Adrenal gland (tissue), 12 donors: Measurements from ENCODE around the gene RMDN3. TPM values are rescaled to one million over a fixed set of nuclear protein-coding genes. Genes with fewer than 3 reads are reported as not detected.

Experiments
- DNase-seq, 7 donors: peaks; one replicate each; pipeline ENCODE4 v3.0.0-alpha.2; 2019 to 2020
- H3K27ac ChIP-seq, 5 donors: fragments of 200-600 bp; sonication (generic) in 4 of 5; 1 replicate in 3 of 5; 2 replicates in 2 of 5; pipeline versions ENCODE4 v1.5.1 to v1.8.0; 2016 to 2020; ENCODE audit warnings: mild to moderate bottlenecking in 1 of 5
- H3K27me3 ChIP-seq: fragments of 200-600 bp; 2 replicates; pipeline ENCODE4 v1.8.0; 2021
- H3K36me3 ChIP-seq, 2 donors: fragments of 200-600 bp; replicated peaks in 1 of 2; 1 replicate in 1 of 2; 2 replicates in 1 of 2; pipeline versions ENCODE4 v1.5.1 to v1.8.0; 2018 to 2022
- H3K4me1 ChIP-seq, 2 donors: fragments of 200-600 bp; replicated peaks in 1 of 2; 1 replicate in 1 of 2; 2 replicates in 1 of 2; pipeline versions ENCODE4 v1.5.1 to v1.8.0; 2018 to 2021
- H3K4me3 ChIP-seq, 4 donors: fragments of 200-600 bp; sonication (generic) in 3 of 4; one replicate each; pipeline ENCODE4 v1.5.1; 2016 to 2018
- H3K9me3 ChIP-seq, 3 donors: fragments of 200-600 bp; sonication (generic) in 1 of 3; replicated peaks in 1 of 3; 1 replicate in 2 of 3; 2 replicates in 1 of 3; pipeline versions ENCODE4 v1.5.1 to v1.8.0; 2016 to 2021
- CTCF ChIP-seq, 6 experiments: fragments of 450-650 bp in 4 of 6; fragments of 200-600 bp in 2 of 6; sonication (generic) in 1 of 6; IDR thresholded peaks; 1 replicate in 5 of 6; 2 replicates in 1 of 6; pipeline versions ENCODE4 v1.5.1 to v1.8.0; 2016 to 2021; ENCODE audit warnings: antibody characterized with exemption in 6 of 6, mild to moderate bottlenecking in 2 of 6, moderate library complexity in 1 of 6
- POLR2A ChIP-seq, 2 donors: fragments of 450-650 bp; IDR thresholded peaks; one replicate each; pipeline ENCODE4 v1.6.1; 2017; ENCODE audit warnings: antibody characterized with exemption in 2 of 2, mild to moderate bottlenecking in 2 of 2, moderate library complexity in 1 of 2
- whole genome bisulfite sequencing, 4 donors: extraction: QIAGEN DNeasy Blood & Tissue Kit in 2 of 4; methylation state at CpG; one replicate each; pipeline versions ENCODE4 v1.1.5 to v1.1.7; 2013 to 2017; 5-methylcytosine and 5-hydroxymethylcytosine counted together
- intact Hi-C, 2 donors: fragments of 100-400 bp; cut with DNase I; formaldehyde crosslinking; loops; one replicate each; pipeline versions ENCODE4 v1.14.1 to v1.15.0; 2022 to 2023
- polyA plus RNA-seq, 3 donors: library from polyadenylated mRNA; stranded (reverse); fragments of 200-250 nt in 2 of 3; fragments of 350-450 nt in 1 of 3; fragmentation: Illumina TruSeq in 1 of 3; extraction: RNeasy Lipid Tissue Mini Kit (QIAGEN cat#74804) in 1 of 3; gene quantifications; one replicate each; pipeline ENCODE4 v1.2.3, GENCODE V29; 2013 to 2014
- total RNA-seq, 9 donors: library from RNA; depleted of rRNA in 4 of 9; stranded (reverse); fragments of >200 nt in 4 of 9; fragments of 120-200 nt in 1 of 9; fragmentation: NEBNext Ultra II Directional in 1 of 9; extraction: Animal tissue kit (Norgen Biotek cat#: 25700) in 1 of 9; gene quantifications; one replicate each; pipeline versions ENCODE4 v1.1.0 to v1.2.4, GENCODE V29; 2013 to 2023
- donor health status: healthy with polysubstance abuse.
- donor health status: Bipolar disorder and iron deficiency.
- donor health status: DM: yes; HTN: yes; CAD: no.
- donor health status: DM: no; HTN: no; CAD: no.
- donor health status: DM: no; HTN: no; CAD: no.
- donor health status: DM: yes; HTN: yes; CAD: no.

RMDN3 gene
- total and polyA plus RNA-seq, 12 donors, result 19.2 to 50.1 (median 32.5) TPM

GRCh38 chr15:40799523-40799922, 44.5 kb upstream of the RMDN3 start:
- H3K36me3 ChIP-seq, result no peaks in the 10 kb centered on the region
- H3K27me3 ChIP-seq, result no peaks in the 10 kb centered on the region
- peak overlapping the region in 1 of 5 donors; percentile 6 for H3K27ac ChIP-seq
- no peak overlapping the region for H3K4me3 ChIP-seq
- intact Hi-C loops, result no loop called here
- H3K9me3 ChIP-seq, result no peaks in the 10 kb centered on the region
- no peak for DNase-seq
- WGBS, 4 donors, result 63 to 76% (median 71%) methylated on average over 3 of the region's 3 CpGs
- peaks cover 0 to 16% of the 10 kb centered on the region in 2 donors for H3K4me1 ChIP-seq
- TF ChIP-seq POLR2A (IDR thresholded peaks at IDR 0.05) (no peak), CTCF (IDR thresholded peaks at IDR 0.05) (no peak)

GRCh38 chr15:40796512-40796911, 41.5 kb upstream of the RMDN3 start:
- intact Hi-C loops, result no loop called here
- Histone ChIP-seq H3K27me3 (no peaks in the 10 kb centered on the region), H3K4me1 (peaks cover 4 to 22% of the 10 kb centered on the region in 2 donors), H3K9me3 (no peaks in the 10 kb centered on the region), H3K27ac (peak overlapping the region in 1 of 5 donors; percentile 1), H3K36me3 (no peaks in the 10 kb centered on the region), H3K4me3 (no peak overlapping the region)
- TF ChIP-seq POLR2A (IDR thresholded peaks at IDR 0.05) (no peak), CTCF (IDR thresholded peaks at IDR 0.05) (no peak)
- 86 to 94% (median 91%) methylated on average over 5 of the region's 5 CpGs for WGBS, 4 donors
- DNase-seq, result no peak

GRCh38 chr15:40796041-40796440, 41.0 kb upstream of the RMDN3 start:
- no peak for TF ChIP-seq CTCF (IDR thresholded peaks at IDR 0.05)
- no peak for TF ChIP-seq POLR2A (IDR thresholded peaks at IDR 0.05)
- Histone ChIP-seq H3K27ac (peak overlapping the region in 2 of 5 donors; percentile 1 to 17), H3K9me3 (no peaks in the 10 kb centered on the region), H3K36me3 (no peaks in the 10 kb centered on the region), H3K4me1 (peaks cover 4 to 22% of the 10 kb centered on the region in 2 donors), H3K4me3 (no peak overlapping the region), H3K27me3 (no peaks in the 10 kb centered on the region)
- WGBS, 4 donors, result 65 to 81% (median 77%) methylated on average over 2 of the region's 2 CpGs
- intact Hi-C loops, result no loop called here
- no peak for DNase-seq

GRCh38 chr15:40793216-40793989, 38.3 kb upstream of the RMDN3 start:
- DNase-seq, result peak; percentile 86 to 96 (median 94)
- Histone ChIP-seq H3K4me3 (no peak overlapping the region), H3K27ac (peak overlapping the region in 4 of 5 donors; percentile 7 to 74 (median 65)), H3K36me3 (no peaks in the 10 kb centered on the region), H3K4me1 (peaks cover 4 to 32% of the 10 kb centered on the region in 2 donors), H3K9me3 (no peaks in the 10 kb centered on the region), H3K27me3 (no peaks in the 10 kb centered on the region)
- intact Hi-C loops, result no loop called here
- 43 to 51% (median 50%) methylated on average over 8 to 9 of the region's 9 CpGs for WGBS, 4 donors
- TF ChIP-seq CTCF (IDR thresholded peaks at IDR 0.05) (no peak), POLR2A (IDR thresholded peaks at IDR 0.05) (no peak)
